Loucy (cell line): ENCODE measurements around the gene KAT5.

Experiments used
- H2AFZ ChIP-seq: fragments of 200-600 bp; sonication (generic); 2 replicates; pipeline ENCODE4 v1.6.0; 2016; ENCODE audit warnings: antibody characterized with exemption, mild to moderate bottlenecking, low read length, moderate library complexity
- H3F3A ChIP-seq: fragments of 200-600 bp; 2 replicates; pipeline ENCODE4 v1.6.0; 2016; ENCODE audit warnings: antibody characterized with exemption, low read depth, mild to moderate bottlenecking
- H3K27me3 ChIP-seq: fragments of 200-600 bp; sonication (generic); 2 replicates; pipeline ENCODE4 v1.6.1; 2014; ENCODE audit warnings: low read length, mild to moderate bottlenecking; ENCODE audit not compliant: insufficient read depth, poor library complexity, severe bottlenecking
- H3K36me3 ChIP-seq: fragments of 200-600 bp; sonication (generic); 2 replicates; pipeline ENCODE4 v1.6.1; 2016; ENCODE audit warnings: low read length; ENCODE audit not compliant: insufficient read depth
- H3K4me1 ChIP-seq: fragments of 200-600 bp; sonication (generic); 2 replicates; pipeline ENCODE4 v1.5.1; 2014; ENCODE audit warnings: low read length, mild to moderate bottlenecking; ENCODE audit not compliant: insufficient read depth, poor library complexity, severe bottlenecking
- H3K4me2 ChIP-seq: fragments of 200-600 bp; sonication (generic); 2 replicates; pipeline ENCODE4 v1.6.0; 2014; ENCODE audit warnings: antibody characterized with exemption, low read length, low read depth, mild to moderate bottlenecking; ENCODE audit not compliant: poor library complexity, severe bottlenecking
- H3K4me3 ChIP-seq: fragments of 200-600 bp; sonication (generic); 2 replicates; pipeline ENCODE4 v1.5.1; 2014; ENCODE audit warnings: low read length, mild to moderate bottlenecking, mixed read lengths; ENCODE audit not compliant: poor library complexity, severe bottlenecking
- H3K79me2 ChIP-seq: fragments of 200-600 bp; sonication (generic); 2 replicates; pipeline ENCODE4 v1.6.1; 2014; ENCODE audit warnings: low read length; ENCODE audit not compliant: insufficient read depth
- H3K9ac ChIP-seq: fragments of 200-600 bp; sonication (generic); 2 replicates; pipeline ENCODE4 v1.6.0; 2014; ENCODE audit warnings: mild to moderate bottlenecking, low read depth, low read length, moderate library complexity; ENCODE audit not compliant: poor library complexity, severe bottlenecking
- H3K9me2 ChIP-seq: fragments of 200-600 bp; sonication (generic); replicated peaks from 2 replicates; pipeline ENCODE4 v1.6.1; 2016; ENCODE audit warnings: low read depth, low read length, mixed read lengths
- H3K9me3 ChIP-seq: fragments of 200-600 bp; sonication (generic); 2 replicates; pipeline ENCODE4 v1.6.1; 2014; ENCODE audit warnings: mild to moderate bottlenecking, antibody characterized with exemption, low read length, low read depth; ENCODE audit not compliant: insufficient read depth
- H4K20me1 ChIP-seq: fragments of 200-600 bp; sonication (generic); 2 replicates; pipeline ENCODE4 v1.6.0; 2014; ENCODE audit warnings: antibody characterized with exemption, low read length, mild to moderate bottlenecking; ENCODE audit not compliant: insufficient read depth, poor library complexity, severe bottlenecking
- EZH2phosphoT487 ChIP-seq: fragments of 200-600 bp; IDR thresholded peaks from 2 replicates; pipeline ENCODE4 v1.6.1; 2018; ENCODE audit warnings: antibody characterized with exemption, mild to moderate bottlenecking, moderate library complexity, borderline replicate concordance
- TF ChIP-seq, protein P1 (sequence below): fragments of 200-600 bp; sonication (generic); conservative IDR thresholded peaks from 2 replicates; pipeline ENCODE4 v1.5.1; 2014; ENCODE audit warnings: mild to moderate bottlenecking, antibody characterized with exemption, low read length

The KAT5 gene

DNA sequence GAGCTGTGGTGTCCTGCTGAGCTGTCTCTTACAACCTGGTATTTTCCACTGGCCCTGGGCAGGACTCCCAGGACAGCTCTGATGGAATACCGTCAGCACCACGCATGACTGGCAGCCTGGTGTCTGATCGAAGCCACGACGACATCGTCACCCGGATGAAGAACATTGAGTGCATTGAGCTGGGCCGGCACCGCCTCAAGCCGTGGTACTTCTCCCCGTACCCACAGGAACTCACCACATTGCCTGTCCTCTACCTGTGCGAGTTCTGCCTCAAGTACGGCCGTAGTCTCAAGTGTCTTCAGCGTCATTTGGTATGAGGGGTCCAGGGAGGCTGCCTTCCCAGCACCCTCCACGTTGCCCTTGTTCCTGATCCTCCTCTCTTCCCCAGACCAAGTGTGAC lies 2.4 kb downstream of the KAT5 start:
- H3K79me2 ChIP-seq, result peaks cover 50% of the 10 kb centered on the region
- H3K4me2 ChIP-seq, result no peak overlapping the region
- H3K4me3 ChIP-seq, result no peak overlapping the region
- no peaks in the 10 kb centered on the region for H3K9me2 ChIP-seq
- H4K20me1 ChIP-seq, result peaks cover 25% of the 10 kb centered on the region
- no peak overlapping the region for H2AFZ ChIP-seq
- H3K9me3 ChIP-seq, result no peaks in the 10 kb centered on the region
- TF ChIP-seq, protein P1, sequence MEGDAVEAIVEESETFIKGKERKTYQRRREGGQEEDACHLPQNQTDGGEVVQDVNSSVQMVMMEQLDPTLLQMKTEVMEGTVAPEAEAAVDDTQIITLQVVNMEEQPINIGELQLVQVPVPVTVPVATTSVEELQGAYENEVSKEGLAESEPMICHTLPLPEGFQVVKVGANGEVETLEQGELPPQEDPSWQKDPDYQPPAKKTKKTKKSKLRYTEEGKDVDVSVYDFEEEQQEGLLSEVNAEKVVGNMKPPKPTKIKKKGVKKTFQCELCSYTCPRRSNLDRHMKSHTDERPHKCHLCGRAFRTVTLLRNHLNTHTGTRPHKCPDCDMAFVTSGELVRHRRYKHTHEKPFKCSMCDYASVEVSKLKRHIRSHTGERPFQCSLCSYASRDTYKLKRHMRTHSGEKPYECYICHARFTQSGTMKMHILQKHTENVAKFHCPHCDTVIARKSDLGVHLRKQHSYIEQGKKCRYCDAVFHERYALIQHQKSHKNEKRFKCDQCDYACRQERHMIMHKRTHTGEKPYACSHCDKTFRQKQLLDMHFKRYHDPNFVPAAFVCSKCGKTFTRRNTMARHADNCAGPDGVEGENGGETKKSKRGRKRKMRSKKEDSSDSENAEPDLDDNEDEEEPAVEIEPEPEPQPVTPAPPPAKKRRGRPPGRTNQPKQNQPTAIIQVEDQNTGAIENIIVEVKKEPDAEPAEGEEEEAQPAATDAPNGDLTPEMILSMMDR, result no peak
- TF ChIP-seq EZH2phosphoT487, result no peak
- peaks cover 48% of the 10 kb centered on the region; the same call in 1 of the 2 replicates for H3K36me3 ChIP-seq
- H3K9ac ChIP-seq, result no peak overlapping the region
- no peaks in the 10 kb centered on the region for H3F3A ChIP-seq
- H3K27me3 ChIP-seq, result no peaks in the 10 kb centered on the region
- peaks cover 30% of the 10 kb centered on the region for H3K4me1 ChIP-seq

DNA sequence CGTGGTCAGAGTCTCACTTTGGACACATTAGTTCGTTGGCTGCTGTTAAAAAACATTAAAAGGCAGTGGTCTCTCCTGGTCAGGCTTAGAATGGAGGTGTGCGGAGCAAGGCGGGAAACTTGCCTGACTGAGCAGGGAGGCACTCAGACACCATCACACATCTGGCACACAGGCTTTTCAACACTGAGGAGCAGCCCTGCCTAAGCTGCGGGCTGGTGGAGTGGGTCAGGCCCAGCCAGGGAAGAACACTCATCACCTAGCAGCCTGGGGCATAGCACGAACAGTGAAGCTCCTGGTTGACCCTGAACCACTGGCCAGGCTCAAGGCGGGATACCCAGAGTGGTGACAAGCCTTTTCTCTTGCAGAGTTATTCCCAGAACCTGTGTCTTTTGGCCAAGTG lies 4.2 kb downstream of the KAT5 start:
- H4K20me1 ChIP-seq, result peaks cover 33% of the 10 kb centered on the region

DNA sequence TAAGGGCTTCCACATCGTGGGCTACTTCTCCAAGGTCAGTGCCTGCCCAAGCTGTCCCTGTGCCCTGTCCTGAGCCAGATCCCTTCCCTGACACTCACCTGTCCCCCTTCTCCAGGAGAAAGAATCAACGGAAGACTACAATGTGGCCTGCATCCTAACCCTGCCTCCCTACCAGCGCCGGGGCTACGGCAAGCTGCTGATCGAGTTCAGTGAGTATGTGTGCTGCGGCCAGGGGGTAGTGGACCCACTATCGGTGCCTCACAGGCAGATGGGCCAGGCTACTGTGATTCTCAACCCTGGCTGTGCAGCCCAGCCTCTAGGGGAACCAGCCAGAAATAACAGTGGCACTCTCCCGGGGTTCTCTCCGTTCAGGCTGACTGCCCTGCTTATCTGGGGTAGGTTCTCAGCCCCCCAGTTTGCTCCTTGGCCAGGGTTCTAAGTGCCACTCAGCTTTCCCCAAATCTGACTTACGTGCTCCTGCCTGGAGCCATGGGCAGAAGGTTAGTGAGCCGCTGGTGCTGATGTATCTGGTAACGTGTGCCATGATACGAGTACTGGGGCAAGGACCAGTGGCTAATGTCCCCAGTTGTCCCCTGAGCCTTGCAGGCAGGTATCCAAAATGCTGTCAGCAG lies 4.8 kb downstream of the KAT5 start:
- Histone ChIP-seq H3K36me3 (peaks cover 48% of the 10 kb centered on the region; the same call in 1 of the 2 replicates), H4K20me1 (peaks cover 33% of the 10 kb centered on the region), H3K4me3 (no peak overlapping the region), H3K9me2 (no peaks in the 10 kb centered on the region), H3K79me2 (peaks cover 59% of the 10 kb centered on the region), H3K9ac (no peak overlapping the region), H3F3A (no peaks in the 10 kb centered on the region), H2AFZ (no peak overlapping the region), H3K4me1 (peaks cover 27% of the 10 kb centered on the region), H3K4me2 (peak overlapping the region; percentile 13), H3K9me3 (no peaks in the 10 kb centered on the region), H3K27me3 (no peaks in the 10 kb centered on the region)
- TF ChIP-seq EZH2phosphoT487, result no peak
- TF ChIP-seq, protein P1, result no peak

More for the DNA sequence above, 4.2 kb downstream of the KAT5 start:
- Histone ChIP-seq H3K36me3 (peaks cover 48% of the 10 kb centered on the region; the same call in 1 of the 2 replicates), H3K4me3 (no peak overlapping the region), H2AFZ (no peak overlapping the region), H3K9me2 (no peaks in the 10 kb centered on the region), H3F3A (no peaks in the 10 kb centered on the region), H3K9me3 (no peaks in the 10 kb centered on the region), H3K27me3 (no peaks in the 10 kb centered on the region), H3K4me1 (peaks cover 27% of the 10 kb centered on the region), H3K4me2 (no peak overlapping the region), H3K9ac (no peak overlapping the region), H3K79me2 (peaks cover 59% of the 10 kb centered on the region)
- TF ChIP-seq, protein P1, result no peak
- TF ChIP-seq EZH2phosphoT487, result no peak
